HG03060 (cell line): Measurements from ENCODE around the gene ADRA1B.

ENCODE experiments used
- ATAC-seq: cut with Tn5 transposase; IDR thresholded peaks from one replicate; pipeline ENCODE4 v1.9.1; 2021; ENCODE audit warnings: low read depth, moderate number of reproducible peaks; ENCODE audit not compliant: unreplicated experiment

The ADRA1B gene

GRCh38 chr5:159915904-159916840 is at the start of gene ADRA1B:
TSS of gene ADRA1B (plus strand) at chr5:159916482. CDS start at chr5:159916906, 424 bp downstream.
- no peak for ATAC-seq

GRCh38 chr5:159873680-159874079 is 42.6 kb upstream of the ADRA1B start:
- no peak for ATAC-seq

- ATAC-seq = no peak
These were observed 42.0 kb upstream of the ADRA1B start for GRCh38 chr5:159874263-159874662.

GRCh38 chr5:159877016-159877415 is 39.3 kb upstream of the ADRA1B start:
- ATAC-seq = no peak

- no peak for ATAC-seq
These were observed 38.3 kb upstream of the ADRA1B start for GRCh38 chr5:159877894-159878448.

- ATAC-seq = no peak
These were observed 37.3 kb upstream of the ADRA1B start for GRCh38 chr5:159878988-159879471.

GRCh38 chr5:159880676-159881075 is 35.6 kb upstream of the ADRA1B start:
- no peak for ATAC-seq

GRCh38 chr5:159881967-159882366 is 34.3 kb upstream of the ADRA1B start:
- ATAC-seq = no peak

- no peak for ATAC-seq
These were observed 32.7 kb upstream of the ADRA1B start for GRCh38 chr5:159883522-159883950.

- ATAC-seq = no peak
These were observed 31.2 kb upstream of the ADRA1B start for GRCh38 chr5:159884917-159885620.

GRCh38 chr5:159886296-159886695 is 30.0 kb upstream of the ADRA1B start:
- ATAC-seq = no peak

GRCh38 chr5:159887050-159887449 is 29.2 kb upstream of the ADRA1B start:
- ATAC-seq = no peak

- no peak for ATAC-seq
These were observed 27.4 kb upstream of the ADRA1B start for GRCh38 chr5:159888860-159889259.

- ATAC-seq = no peak
These were observed 26.1 kb upstream of the ADRA1B start for GRCh38 chr5:159890141-159890540.

GRCh38 chr5:159891371-159891770 is 24.9 kb upstream of the ADRA1B start:
- no peak for ATAC-seq

GRCh38 chr5:159893040-159893695 is 23.1 kb upstream of the ADRA1B start:
- no peak for ATAC-seq

GRCh38 chr5:159894149-159894720 is 22.0 kb upstream of the ADRA1B start:
- no peak for ATAC-seq

GRCh38 chr5:159897786-159898393 is 18.4 kb upstream of the ADRA1B start:
- ATAC-seq = no peak

- ATAC-seq = no peak
These were observed 16.9 kb upstream of the ADRA1B start for GRCh38 chr5:159899067-159900049.
